Erythroblast (primary cell): ENCODE data around the gene TPCN2.

Experiments
- GATA1 ChIP-seq: IDR thresholded peaks from 2 replicates; pipeline ENCODE4 v1.6.1; 2011; ENCODE audit warnings: low read depth, mild to moderate bottlenecking, control low read depth, low read length, moderate library complexity
- POLR2A ChIP-seq: IDR thresholded peaks from 2 replicates; pipeline ENCODE4 v1.6.1; 2011; ENCODE audit warnings: mild to moderate bottlenecking, low read length

DNA sequence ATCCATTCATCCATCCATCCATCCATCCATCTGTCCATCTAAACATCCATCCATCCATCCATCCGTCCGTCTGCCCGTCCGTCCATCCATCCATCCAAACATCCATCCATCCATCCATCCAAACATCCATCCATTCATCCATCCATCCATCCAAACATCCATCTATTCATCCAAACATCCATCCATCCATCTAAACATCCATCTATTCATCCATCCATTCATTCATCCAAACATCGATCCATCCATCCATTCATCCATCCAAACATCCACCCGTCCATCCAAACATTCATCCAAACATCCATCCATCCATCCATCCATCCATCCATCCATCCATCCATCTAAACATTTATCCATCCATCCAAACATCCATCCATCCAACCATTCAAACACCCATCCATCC is 61.7 kb downstream of the TPCN2 start:
- no peak for TF ChIP-seq POLR2A
- TF ChIP-seq GATA1: no peak
